K562 (cell line): ENCODE results near the gene ARHGAP18. TPM values are rescaled to one million over a fixed set of nuclear protein-coding genes. Genes with fewer than 3 reads are reported as not detected.

Experiments used
- ATAC-seq: fragments of 200-7000 bp; cut with Tn5 transposase; 3 replicates; pipeline ENCODE4 v1.9.1; 2020; ENCODE audit warnings: moderate library complexity
- BruUV-seq: library from RNA; stranded (reverse); fragments of 400-500 nt; replicated peaks from 2 replicates; lab custom pipeline; 2021; lab: Mats Ljungman, UMichigan
- CTCF ChIA-PET: fragments of 300-600 bp; formaldehyde crosslinking; extraction: SDS; loops from one replicate; lab custom pipeline; 2021; ENCODE audit warnings: low intra/inter-chr PET ratio; lab: Yijun Ruan, JAX
- POLR2A ChIA-PET: fragments of 300-600, 350-650 bp; sonication (Branson Sonifier 250); formaldehyde crosslinking; extraction: SDS; loops from one replicate; lab custom pipeline; 2021; ENCODE audit warnings: antibody characterized with exemption, inconsistent platforms; lab: Yijun Ruan, JAX
- DNase-seq, 4 experiments: peaks; one replicate each; pipeline versions ENCODE4 v3.0.0 to v3.0.0-alpha.2; 2011 to 2018; ENCODE audit warnings: low spot score in 3 of 4, mixed read lengths in 3 of 4; ENCODE audit errors: extremely low read depth in 1 of 4
- FAIRE-seq: peaks from 2 replicates; lab custom pipeline; 2011; peaks lifted over from hg19 to GRCh38; lab: Jason Lieb, UNC
- H2AFZ ChIP-seq: 2 replicates; pipeline ENCODE4 v1.6.0; 2011; ENCODE audit warnings: low read depth, low read length, control low read depth, inconsistent platforms
- H3K27ac ChIP-seq: fragments of 200-600 bp; 3 replicates; pipeline ENCODE4 v1.8.0; 2011; ENCODE audit warnings: low read depth, mild to moderate bottlenecking, control low read depth, inconsistent platforms, low read length, moderate library complexity, mixed read lengths; ENCODE audit errors: extremely low read depth
- H3K27me3 ChIP-seq, 2 experiments: fragments of 300-600 bp in 1 of 2; 2 replicates in 1 of 2; 3 replicates in 1 of 2; pipeline versions ENCODE4 v1.6.0 to v1.8.0; 2011; ENCODE audit warnings: inconsistent platforms in 2 of 2, low read length in 2 of 2, mild to moderate bottlenecking in 1 of 2, mixed read lengths in 1 of 2, moderate library complexity in 1 of 2; ENCODE audit not compliant: control insufficient read depth in 2 of 2, insufficient read depth in 2 of 2
- H3K36me3 ChIP-seq: fragments of 300-600 bp; 3 replicates; pipeline ENCODE4 v1.8.0; 2011; ENCODE audit warnings: mild to moderate bottlenecking, low read length, inconsistent platforms; ENCODE audit not compliant: control insufficient read depth, insufficient read depth
- H3K4me1 ChIP-seq, 2 experiments: fragments of 200-600 bp in 1 of 2; replicated peaks in 1 of 2; 2 replicates in 1 of 2; 3 replicates in 1 of 2; pipeline versions ENCODE4 v1.5.1 to v1.8.0; 2011; ENCODE audit warnings: inconsistent platforms in 2 of 2, low read length in 2 of 2, mild to moderate bottlenecking in 1 of 2, mixed read lengths in 1 of 2, moderate library complexity in 1 of 2; ENCODE audit not compliant: control insufficient read depth in 2 of 2, insufficient read depth in 2 of 2
- H3K4me2 ChIP-seq: 2 replicates; pipeline ENCODE4 v1.6.1; 2011; ENCODE audit warnings: low read length, control low read depth, inconsistent platforms, mixed read lengths; ENCODE audit not compliant: insufficient read depth
- H3K4me3 ChIP-seq: fragments of 200-600 bp; sonication (generic), shearing (Covaris generic); 2 replicates; pipeline ENCODE4 v1.5.1; 2016; ENCODE audit warnings: control low read depth, inconsistent platforms
- H3K79me2 ChIP-seq: fragments of 200-600 bp; 3 replicates; pipeline ENCODE4 v1.8.0; 2011; ENCODE audit warnings: low read length, inconsistent platforms; ENCODE audit not compliant: control insufficient read depth, insufficient read depth
- H3K9ac ChIP-seq, 2 experiments: 2 replicates each; pipeline versions ENCODE4 v1.6.0 to v1.6.1; 2011; ENCODE audit warnings: low read depth in 2 of 2, low read length in 2 of 2, control low read depth in 1 of 2, inconsistent platforms in 1 of 2, mild to moderate bottlenecking in 1 of 2, mixed read lengths in 1 of 2; ENCODE audit not compliant: insufficient read depth in 1 of 2
- H3K9me1 ChIP-seq: one replicate; pipeline ENCODE4 v1.6.0; 2011; ENCODE audit warnings: inconsistent platforms, mild to moderate bottlenecking, low read length, moderate library complexity; ENCODE audit not compliant: control insufficient read depth, insufficient read depth
- H3K9me3 ChIP-seq: replicated peaks from 2 replicates; pipeline ENCODE4 v1.5.1; 2011; ENCODE audit warnings: low read depth, low read length, inconsistent platforms; ENCODE audit not compliant: control insufficient read depth, insufficient read depth
- H4K20me1 ChIP-seq: replicated peaks from 2 replicates; pipeline ENCODE4 v1.6.1; 2011; ENCODE audit warnings: low read length, inconsistent platforms, mixed read lengths; ENCODE audit not compliant: control insufficient read depth, insufficient read depth
- ETV5 ChIP-seq: sonication (generic); formaldehyde crosslinking; IDR thresholded peaks from 2 replicates; pipeline ENCODE4 v1.4.0; 2020; ENCODE audit warnings: low read depth, mild to moderate bottlenecking, missing genetic modification reagents
- HDAC1 ChIP-seq, 2 experiments: fragments of 450-650 bp; IDR thresholded peaks; 2 replicates each; pipeline ENCODE4 v1.6.1; 2016 to 2017; ENCODE audit warnings: inconsistent platforms in 1 of 2, mild to moderate bottlenecking in 1 of 2, moderate library complexity in 1 of 2
- KAT8 ChIP-seq: fragments of 450-650 bp; IDR thresholded peaks from 2 replicates; pipeline ENCODE4 v1.6.1; 2016; ENCODE audit warnings: low read depth, mild to moderate bottlenecking
- MBD2 ChIP-seq: sonication (generic); IDR thresholded peaks from 2 replicates; pipeline ENCODE4 v1.6.1; 2016; ENCODE audit warnings: low read depth, borderline replicate concordance
- POLR2H ChIP-seq: IDR thresholded peaks from 2 replicates; pipeline ENCODE4 v1.6.1; 2016; ENCODE audit warnings: missing genetic modification characterization, low read depth, mild to moderate bottlenecking, control low read depth, missing compliant biosample characterization, moderate library complexity
- PURB ChIP-seq: sonication (generic); formaldehyde crosslinking; IDR thresholded peaks from 2 replicates; pipeline ENCODE4 v1.9.0; 2021; ENCODE audit warnings: low read depth, mild to moderate bottlenecking, missing genetic modification reagents
- RBFOX2 ChIP-seq: fragments of 200-400 bp; formaldehyde crosslinking; IDR thresholded peaks from 2 replicates; pipeline ENCODE4 v1.6.1; 2017; ENCODE audit warnings: low read depth, mild to moderate bottlenecking, low read length, moderate library complexity
- TAL1 ChIP-seq: fragments of 450-650 bp; IDR thresholded peaks from 2 replicates; pipeline ENCODE4 v1.6.1; 2016; ENCODE audit warnings: mild to moderate bottlenecking
- THRB ChIP-seq: fragments of 450-650 bp; formaldehyde crosslinking; conservative IDR thresholded peaks from 2 replicates; pipeline ENCODE4 v1.4.0; 2022; ENCODE audit warnings: mild to moderate bottlenecking, missing genetic modification characterization
- ZNF12 ChIP-seq: sonication (generic); formaldehyde crosslinking; IDR thresholded peaks from 2 replicates; pipeline ENCODE4 v1.4.0; 2020; ENCODE audit warnings: mild to moderate bottlenecking, missing genetic modification reagents
- ZNF316 ChIP-seq: fragments of 450-650 bp; IDR thresholded peaks from 2 replicates; pipeline ENCODE4 v1.6.1; 2016
- ZNF395 ChIP-seq: fragments of 200-800 bp; sonication (Bioruptor generic); IDR thresholded peaks from 2 replicates; pipeline ENCODE4 v1.6.1; 2017; ENCODE audit warnings: missing genetic modification characterization, missing compliant biosample characterization
- ZNF764 ChIP-seq: fragments of 250-450 bp; sonication (Bioruptor Pico); IDR thresholded peaks from 2 replicates; pipeline ENCODE4 v1.4.0; 2020; ENCODE audit warnings: low read depth, mild to moderate bottlenecking, moderate library complexity
- WGBS: fragments of 100-300 bp; shearing (Covaris generic); methylation state at CpG from one replicate; pipeline ENCODE4 v1.1.6; 2016; ENCODE audit warnings: low coverage, mixed read lengths; ENCODE audit not compliant: insufficient coverage; ENCODE audit errors: missing lambda C conversion rate; 5-methylcytosine and 5-hydroxymethylcytosine counted together
- in situ Hi-C: fragments of 300-500 bp; cut with MboI; formaldehyde crosslinking; loops from 4 replicates; pipeline ENCODE4 v1.15.0; 2018; ENCODE audit warnings: inconsistent platforms, mixed read lengths
- intact Hi-C: fragments of 100-400 bp; cut with micrococcal nuclease; formaldehyde crosslinking; loops from 2 replicates; pipeline ENCODE4 v1.14.2; 2022
- polyA plus RNA-seq, 8 experiments: library from polyadenylated mRNA; depleted of rRNA in 4 of 8; stranded (reverse) in 5 of 8; unstranded in 3 of 8; fragments of >200 nt; fragmentation: Nextera tagmentation in 2 of 8; fragmentation: Illumina TruSeq in 1 of 8; extraction: Ambion mirVana in 2 of 8; extraction: Trizol in 1 of 8; gene quantifications; 2 replicates each; pipeline versions ENCODE4 v1.2.1 to v1.2.3, GENCODE V29; 2011 to 2014; ENCODE audit warnings: inconsistent platforms in 1 of 8, missing spikeins in 1 of 8
- total RNA-seq, 7 experiments: library from RNA; depleted of rRNA in 6 of 7; stranded (reverse); fragments of >200 nt in 6 of 7; fragmentation: Illumina TruSeq in 2 of 7; extraction: Trizol in 2 of 7; gene quantifications; 2 replicates each; pipeline versions ENCODE4 v1.2.1 to v1.2.3, GENCODE V29; 2011 to 2021; ENCODE audit warnings: low replicate concordance in 1 of 7
- TF ChIP-seq, protein P1 (sequence below): fragments of 450-650 bp; conservative IDR thresholded peaks from 2 replicates; pipeline ENCODE4 v1.6.1; 2016; ENCODE audit warnings: missing genetic modification characterization, low read depth, mild to moderate bottlenecking, missing compliant biosample characterization, moderate library complexity

Gene ARHGAP18
- total and polyA plus RNA-seq, 9 of the 15 experiments (the other 6 are each of a cell fraction or from before 2014, with no cell fraction given): 13.3 to 29.7 (median 21.1) TPM

GRCh38 chr6:129643968-129644367 lies 66.0 kb downstream of the ARHGAP18 start:
- 0 out of 3 replicates have a peak, but pooled peaks cover 6% of the 10 kb centered on the region for H3K79me2 ChIP-seq
- in situ Hi-C loops (no loop called here), intact Hi-C loops (no loop called here)
- POLR2A ChIA-PET: interaction anchor here (2.8 kb wide), 1 partner anchor 10 kb away, joined by 10 read pairs; no protein-coding TSS in a partner anchor
- H3K9me1 ChIP-seq: no peaks in the 10 kb centered on the region
- H3K27me3 ChIP-seq: no peaks in the 10 kb centered on the region
- no peaks in the 10 kb centered on the region for H4K20me1 ChIP-seq
- no peak overlapping the region for H3K9ac ChIP-seq
- ATAC-seq: no peak
- no peaks in the 10 kb centered on the region for H3K9me3 ChIP-seq
- TF ChIP-seq KAT8 (no peak), ZNF316 (no peak), TAL1 (no peak), PURB (CRISPR knock-in tag) (no peak), POLR2H (tag) (no peak), ZNF12 (no peak), ETV5 (CRISPR knock-in tag) (no peak)
- H3K27ac ChIP-seq: no peak overlapping the region
- 91% methylated on average over 3 of the region's 3 CpGs for WGBS
- no peak overlapping the region for H2AFZ ChIP-seq
- BruUV-seq: no TSS peak
- H3K36me3 ChIP-seq: peaks cover 3% of the 10 kb centered on the region; the same call in 2 of the 3 replicates
- no peak for DNase-seq
- peaks cover under 1 to 13% of the 10 kb centered on the region in 2 experiments; a peak in 2 of 5 replicates for H3K4me1 ChIP-seq
- no peak overlapping the region for H3K4me2 ChIP-seq
- no peak overlapping the region for H3K4me3 ChIP-seq
- FAIRE-seq: no peak
- CTCF ChIA-PET: no interaction called here

DNA sequence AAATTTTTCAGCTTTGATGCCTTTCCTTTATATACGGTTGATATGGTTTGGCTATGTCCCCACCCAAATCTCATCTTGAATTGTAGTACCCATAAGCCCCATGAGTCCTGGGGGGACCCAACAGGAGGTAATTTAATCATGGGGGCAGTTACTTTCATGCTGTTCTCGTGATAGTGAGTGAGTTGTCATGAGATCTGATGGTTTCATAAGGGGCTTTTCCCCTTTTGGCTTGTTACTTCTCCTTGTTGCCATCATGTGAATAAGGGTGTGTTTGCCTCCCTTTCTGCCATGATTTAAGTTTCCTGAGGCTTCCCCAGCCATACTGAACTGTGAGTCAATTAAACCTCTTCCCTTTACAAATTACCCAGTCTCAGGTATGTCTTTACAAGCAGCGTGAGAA lies 66.8 kb downstream of the ARHGAP18 start:
- Histone ChIP-seq H3K4me1 (peaks cover 0 to 10% of the 10 kb centered on the region in 2 experiments; a peak in 3 of 5 replicates), H3K36me3 (peaks cover 6% of the 10 kb centered on the region), H3K4me3 (no peak overlapping the region), H3K9me1 (no peaks in the 10 kb centered on the region), H3K27me3 (no peaks in the 10 kb centered on the region), H3K9ac (no peak overlapping the region), H3K9me3 (no peaks in the 10 kb centered on the region), H2AFZ (no peak overlapping the region), H3K4me2 (no peak overlapping the region), H3K27ac (no peak overlapping the region), H3K79me2 (0 out of 3 replicates have a peak, but pooled peaks cover 6% of the 10 kb centered on the region), H4K20me1 (no peaks in the 10 kb centered on the region)
- in situ Hi-C loops: no loop called here
- intact Hi-C loops: no loop called here
- BruUV-seq: no TSS peak
- ATAC-seq (no peak), FAIRE-seq (no peak), DNase-seq (no peak)
- 91% methylated on average over 3 of the region's 3 CpGs for WGBS
- ChIA-PET CTCF (no interaction called here), POLR2A (no interaction called here)
- TF ChIP-seq THRB (CRISPR knock-in tag): no peak
- no peak for TF ChIP-seq RBFOX2
- TF ChIP-seq ZNF764 (CRISPR knock-in tag): no peak
- no peak for TF ChIP-seq ZNF395 (CRISPR knock-in tag)
- TF ChIP-seq, protein P1, sequence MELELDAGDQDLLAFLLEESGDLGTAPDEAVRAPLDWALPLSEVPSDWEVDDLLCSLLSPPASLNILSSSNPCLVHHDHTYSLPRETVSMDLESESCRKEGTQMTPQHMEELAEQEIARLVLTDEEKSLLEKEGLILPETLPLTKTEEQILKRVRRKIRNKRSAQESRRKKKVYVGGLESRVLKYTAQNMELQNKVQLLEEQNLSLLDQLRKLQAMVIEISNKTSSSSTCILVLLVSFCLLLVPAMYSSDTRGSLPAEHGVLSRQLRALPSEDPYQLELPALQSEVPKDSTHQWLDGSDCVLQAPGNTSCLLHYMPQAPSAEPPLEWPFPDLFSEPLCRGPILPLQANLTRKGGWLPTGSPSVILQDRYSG (tag): no peak
- no peak for TF ChIP-seq MBD2
- no peak for TF ChIP-seq HDAC1 (IDR thresholded peaks at IDR 0.05)
